ENCODE data around the gene SLC8B1. TPM values are rescaled to one million over a fixed set of nuclear protein-coding genes. Genes with fewer than 3 reads are reported as not detected.

SLC8B1 gene
- total RNA-seq, 2 experiments from 2014 or later: 13.3 to 15.0 TPM

- CTCF ChIA-PET: no interaction called here
Measured at GRCh38 chr12:113278141-113278540, 56.8 kb downstream of the SLC8B1 start.

GRCh38 chr12:113277511-113277910, 57.4 kb downstream of the SLC8B1 start:
- ChIA-PET POLR2A (no interaction called here), CTCF (no interaction called here)

More at GRCh38 chr12:113278141-113278540, 56.8 kb downstream of the SLC8B1 start:
- POLR2A ChIA-PET: interaction anchor here (0.6 kb wide), 1 partner anchor 66 kb away, joined by 3 read pairs; no protein-coding TSS in a partner anchor

- CTCF ChIA-PET: no interaction called here
- POLR2A ChIA-PET: no interaction called here
Measured at GRCh38 chr12:113276946-113277500, 57.9 kb downstream of the SLC8B1 start.

GRCh38 chr12:113276306-113276705, 58.6 kb downstream of the SLC8B1 start:
- ChIA-PET POLR2A (no interaction called here), CTCF (no interaction called here)

GRCh38 chr12:113274848-113275247, 60.1 kb downstream of the SLC8B1 start:
- ChIA-PET CTCF (no interaction called here), POLR2A (no interaction called here)

DNA sequence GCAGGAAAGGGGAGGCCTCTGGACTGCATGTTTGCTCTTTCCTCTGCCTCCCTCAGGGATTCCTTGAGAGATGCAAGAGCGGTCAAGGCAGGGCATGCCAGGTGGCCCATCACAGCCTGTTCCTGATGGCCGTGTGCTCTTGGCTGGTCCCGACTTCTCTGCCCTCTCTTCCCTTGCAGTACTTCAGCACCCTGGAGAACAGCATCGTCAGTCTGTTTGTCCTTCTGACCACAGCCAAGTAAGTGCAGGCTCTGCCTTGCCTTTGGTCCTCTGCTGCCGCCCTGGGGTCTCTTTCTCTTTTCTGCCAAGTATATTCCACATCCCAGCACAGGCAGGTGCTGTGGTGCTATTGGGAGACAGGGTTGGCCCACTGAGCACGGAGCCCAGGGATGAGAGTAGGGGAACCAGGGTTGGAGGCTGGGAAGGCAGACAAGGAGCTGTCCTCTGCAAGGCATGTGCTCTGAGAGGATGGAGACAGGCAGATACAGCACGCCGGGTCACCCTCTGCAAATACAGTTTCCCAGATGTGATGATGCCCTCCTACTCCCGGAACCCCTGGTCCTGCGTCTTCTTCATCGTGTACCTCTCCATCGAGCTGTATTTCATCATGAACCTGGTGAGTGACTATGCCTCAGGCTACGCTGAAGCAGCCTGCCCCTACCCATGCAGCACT, 61.7 kb downstream of the SLC8B1 start:
- POLR2A ChIA-PET: no interaction called here
- CTCF ChIA-PET: no interaction called here

DNA sequence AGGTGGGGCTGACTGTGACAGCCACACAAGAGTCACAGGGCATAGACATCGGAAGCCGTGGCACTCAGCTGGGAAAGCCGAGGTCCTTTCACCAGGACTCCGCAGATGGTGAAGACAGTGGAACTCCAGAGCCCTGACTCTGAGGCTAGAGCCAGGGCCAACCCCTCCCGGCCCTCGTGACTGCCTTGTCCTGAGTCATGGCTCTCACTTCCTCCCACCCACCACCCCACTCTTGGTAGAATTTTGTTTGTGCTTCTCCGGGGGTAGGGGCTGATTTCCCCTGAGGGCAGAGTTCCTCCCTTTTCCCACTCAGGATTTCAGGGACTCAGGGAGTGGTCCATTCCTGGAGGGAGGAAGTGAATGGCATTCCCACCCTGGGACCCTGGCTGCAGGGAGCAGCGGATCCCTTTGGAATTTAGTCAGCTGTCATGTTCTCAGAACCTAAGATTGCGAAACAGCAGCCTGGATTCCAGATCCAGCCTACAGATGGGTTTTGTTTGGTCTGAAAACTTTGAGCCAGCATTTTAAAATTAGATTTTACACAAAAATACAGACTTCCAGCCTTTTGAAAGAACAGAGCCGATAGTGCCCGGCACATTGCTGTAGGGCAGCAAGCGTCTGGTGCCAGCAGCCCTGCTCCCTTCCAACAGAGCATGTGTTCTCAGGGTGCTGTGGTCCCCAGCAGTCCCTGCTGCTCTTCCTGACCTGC, 62.9 kb downstream of the SLC8B1 start:
- CTCF ChIA-PET: no interaction called here
- POLR2A ChIA-PET: no interaction called here

- ChIA-PET CTCF (no interaction called here), POLR2A (no interaction called here)
Measured at GRCh38 chr12:113271466-113271852, 63.5 kb downstream of the SLC8B1 start.

- ChIA-PET CTCF (no interaction called here), POLR2A (no interaction called here)
Measured at GRCh38 chr12:113270709-113271009, 64.2 kb downstream of the SLC8B1 start.

DNA sequence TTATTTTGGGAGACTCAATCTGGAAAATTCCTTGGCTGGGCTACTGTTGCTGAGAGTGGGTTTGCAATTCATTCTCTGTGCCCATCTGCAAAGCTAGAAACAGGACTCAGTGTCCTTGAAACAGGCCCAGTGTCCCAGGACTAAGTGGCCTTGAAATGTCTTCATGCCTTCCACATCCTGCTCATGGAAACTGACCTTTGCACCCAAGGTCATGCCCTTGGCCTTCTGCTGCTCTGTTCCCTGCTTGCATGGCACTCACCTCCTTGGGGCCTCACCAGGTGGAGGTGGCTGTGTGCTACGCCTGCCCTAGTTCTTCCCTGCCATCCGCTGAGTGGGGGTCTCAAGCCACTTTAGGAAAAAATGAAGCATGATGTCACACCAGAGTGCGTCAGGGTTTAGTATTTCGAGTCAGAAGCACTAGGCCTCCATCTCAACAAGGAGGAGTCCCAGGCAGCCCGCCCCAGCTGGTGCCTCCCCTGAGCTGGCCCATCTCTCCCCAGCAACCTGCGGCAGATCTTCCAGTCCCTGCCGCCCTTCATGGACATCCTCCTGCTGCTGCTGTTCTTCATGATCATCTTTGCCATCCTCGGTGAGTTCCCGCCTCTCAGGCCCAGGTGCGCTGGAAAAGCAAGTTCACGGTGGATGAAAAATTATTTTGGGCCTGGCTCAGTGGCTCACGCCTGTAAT, 65.5 kb downstream of the SLC8B1 start:
- CTCF ChIA-PET: no interaction called here

GRCh38 chr12:113268621-113269020, 66.3 kb downstream of the SLC8B1 start:
- POLR2A ChIA-PET: no interaction called here
- CTCF ChIA-PET: no interaction called here

More for the DNA sequence above, 65.5 kb downstream of the SLC8B1 start:
- POLR2A ChIA-PET: interaction anchor here (0.7 kb wide), 1 partner anchor 177 kb away, joined by 3 read pairs; no protein-coding TSS in a partner anchor

DNA sequence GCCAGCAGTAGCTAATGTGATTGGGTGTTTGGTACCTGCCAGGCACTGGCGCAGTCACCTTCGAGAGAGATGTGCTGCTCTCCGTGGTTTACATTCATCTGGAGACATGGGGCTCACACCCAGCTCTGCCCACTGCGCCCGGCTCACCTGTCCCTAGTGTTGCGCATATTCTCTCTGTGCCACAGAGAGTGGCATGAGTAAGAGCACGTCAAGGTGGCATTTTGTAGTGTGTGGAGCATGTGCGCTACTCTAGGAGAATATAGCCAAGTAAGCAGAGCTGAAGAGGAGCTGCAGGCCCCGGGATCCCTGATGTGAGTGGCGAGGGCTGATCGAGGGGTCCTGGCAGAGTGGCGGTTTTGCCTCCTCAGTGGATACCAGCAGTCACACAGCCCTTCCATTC, 66.8 kb downstream of the SLC8B1 start:
- POLR2A ChIA-PET: no interaction called here
- CTCF ChIA-PET: interaction anchor here (0.5 kb wide), 1 partner anchor 1795 kb away, joined by 3 read pairs; no protein-coding TSS in a partner anchor

DNA sequence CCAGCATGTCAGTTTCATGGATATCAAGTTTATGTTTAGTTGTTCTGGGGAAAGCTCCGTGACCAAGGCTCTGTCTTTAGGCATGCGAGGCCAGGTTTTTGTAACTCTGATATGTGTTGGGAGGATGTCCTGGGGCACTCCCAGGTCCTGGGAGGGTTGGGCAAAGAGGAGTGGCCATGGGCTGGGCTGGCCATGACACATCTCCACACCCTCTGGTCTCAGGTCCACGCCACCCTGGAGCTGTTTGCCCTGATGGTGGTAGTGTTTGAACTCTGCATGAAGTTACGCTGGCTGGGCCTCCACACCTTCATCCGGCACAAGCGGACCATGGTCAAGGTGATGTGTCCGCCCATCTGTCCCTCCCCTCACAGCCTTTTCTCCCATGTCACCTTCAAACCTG, 67.3 kb downstream of the SLC8B1 start:
- CTCF ChIA-PET: interaction anchor here (0.5 kb wide), 1 partner anchor 1794 kb away, joined by 3 read pairs; no protein-coding TSS in a partner anchor
- POLR2A ChIA-PET: no interaction called here

- ChIA-PET CTCF (no interaction called here), POLR2A (no interaction called here)
Measured at GRCh38 chr12:113266106-113266895, 68.6 kb downstream of the SLC8B1 start.

GRCh38 chr12:113263431-113263963, 71.4 kb downstream of the SLC8B1 start:
- POLR2A ChIA-PET: no interaction called here
- CTCF ChIA-PET: no interaction called here

- ChIA-PET CTCF (no interaction called here), POLR2A (no interaction called here)
Measured at GRCh38 chr12:113262710-113263109, 72.2 kb downstream of the SLC8B1 start.

DNA sequence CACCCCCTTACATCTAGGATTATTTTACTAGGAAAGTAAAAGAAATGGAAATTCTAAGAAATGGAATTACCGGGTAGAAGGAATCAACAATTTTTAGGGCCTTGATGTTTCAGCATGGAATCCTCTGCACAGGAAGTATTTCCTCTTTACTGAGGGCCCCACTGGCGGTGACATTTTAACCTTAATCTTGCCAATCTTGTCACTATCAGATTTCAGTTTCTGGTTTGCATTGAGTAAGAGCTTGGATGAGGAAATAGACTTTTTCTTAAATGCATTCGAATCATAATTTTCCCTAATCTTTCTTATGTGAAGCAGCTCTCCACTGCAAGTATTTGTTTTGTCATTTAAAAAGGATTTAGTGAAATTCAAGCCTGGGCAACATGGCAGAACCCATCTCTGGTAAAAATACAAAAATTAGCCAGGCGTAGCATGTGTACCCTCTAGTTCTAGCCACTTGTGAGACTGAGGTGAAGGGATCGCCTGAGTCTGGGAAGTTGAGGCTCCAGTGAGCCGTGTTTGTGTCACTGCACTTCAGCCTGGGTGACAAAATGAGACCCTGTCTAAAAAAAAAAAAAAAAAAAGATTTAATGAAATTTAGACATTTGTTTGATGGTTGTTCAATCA, 73.0 kb downstream of the SLC8B1 start:
- ChIA-PET CTCF (no interaction called here), POLR2A (no interaction called here)

- ChIA-PET CTCF (interaction anchor here (0.6 to 1.5 kb wide), 2 partner anchors 23 to 266 kb away, joined by 3 to 5 read pairs; no protein-coding TSS in a partner anchor), POLR2A (no interaction called here)
Measured at GRCh38 chr12:113260636-113261300, 74.1 kb downstream of the SLC8B1 start.

DNA sequence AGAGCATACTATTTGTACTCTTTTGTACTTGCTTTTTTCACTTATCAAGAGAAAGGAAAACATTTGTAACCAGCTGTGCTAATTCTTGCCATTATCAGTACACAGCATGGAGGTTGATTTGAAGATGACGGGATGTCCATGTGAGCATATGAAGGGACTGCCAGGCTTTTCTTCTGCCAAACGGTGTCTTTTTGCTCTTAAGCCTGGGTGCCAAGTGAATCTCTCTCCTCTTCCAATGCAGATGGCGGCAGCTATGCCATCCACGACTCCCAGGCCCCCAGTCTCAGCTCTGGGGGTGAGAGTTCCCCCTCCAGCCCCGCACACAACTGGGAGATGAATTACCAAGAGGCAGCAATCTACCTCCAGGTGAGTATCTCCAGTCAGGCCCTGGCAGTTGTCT, 74.8 kb downstream of the SLC8B1 start:
- CTCF ChIA-PET: interaction anchor here (1.5 kb wide), 1 partner anchor 23 kb away, joined by 5 read pairs; no protein-coding TSS in a partner anchor
- POLR2A ChIA-PET: no interaction called here
